PFSK-1 (cell line): ENCODE results near the gene ARFGEF2.

Source experiments
- FOXP2 ChIP-seq: optimal IDR thresholded peaks from 2 replicates; pipeline ENCODE3; 2011; ENCODE audit warnings: borderline replicate concordance, control low read depth, inconsistent platforms; ENCODE audit not compliant: insufficient read depth; ENCODE audit errors: extremely low read length, extremely low read depth
- POLR2AphosphoS5 ChIP-seq: IDR thresholded peaks from 2 replicates; pipeline ENCODE4 v1.6.1; 2012; ENCODE audit warnings: low read depth, mild to moderate bottlenecking, control low read depth, low read length, moderate library complexity
- SIN3A ChIP-seq: IDR thresholded peaks from 2 replicates; pipeline ENCODE4 v1.6.1; 2012; ENCODE audit warnings: mild to moderate bottlenecking, low read length, moderate library complexity, borderline replicate concordance; ENCODE audit not compliant: insufficient read depth
- TAF1 ChIP-seq: IDR thresholded peaks from 2 replicates; pipeline ENCODE4 v1.6.1; 2012; ENCODE audit warnings: low read length, control low read depth, borderline replicate concordance; ENCODE audit not compliant: insufficient read depth
- TF ChIP-seq, protein P1 (sequence below), 2 experiments: IDR thresholded peaks; 2 replicates each; pipeline versions ENCODE4 v1.6.1 to v1.8.0; 2011 to 2012; ENCODE audit warnings: low read depth in 2 of 2, low read length in 2 of 2, control low read depth in 1 of 2, inconsistent platforms in 1 of 2, mild to moderate bottlenecking in 1 of 2, moderate library complexity in 1 of 2; ENCODE audit not compliant: insufficient read depth in 1 of 2

The ARFGEF2 gene

GRCh38 chr20:49074521-49074920, 153.0 kb downstream of the ARFGEF2 start:
- TF ChIP-seq, protein P1, sequence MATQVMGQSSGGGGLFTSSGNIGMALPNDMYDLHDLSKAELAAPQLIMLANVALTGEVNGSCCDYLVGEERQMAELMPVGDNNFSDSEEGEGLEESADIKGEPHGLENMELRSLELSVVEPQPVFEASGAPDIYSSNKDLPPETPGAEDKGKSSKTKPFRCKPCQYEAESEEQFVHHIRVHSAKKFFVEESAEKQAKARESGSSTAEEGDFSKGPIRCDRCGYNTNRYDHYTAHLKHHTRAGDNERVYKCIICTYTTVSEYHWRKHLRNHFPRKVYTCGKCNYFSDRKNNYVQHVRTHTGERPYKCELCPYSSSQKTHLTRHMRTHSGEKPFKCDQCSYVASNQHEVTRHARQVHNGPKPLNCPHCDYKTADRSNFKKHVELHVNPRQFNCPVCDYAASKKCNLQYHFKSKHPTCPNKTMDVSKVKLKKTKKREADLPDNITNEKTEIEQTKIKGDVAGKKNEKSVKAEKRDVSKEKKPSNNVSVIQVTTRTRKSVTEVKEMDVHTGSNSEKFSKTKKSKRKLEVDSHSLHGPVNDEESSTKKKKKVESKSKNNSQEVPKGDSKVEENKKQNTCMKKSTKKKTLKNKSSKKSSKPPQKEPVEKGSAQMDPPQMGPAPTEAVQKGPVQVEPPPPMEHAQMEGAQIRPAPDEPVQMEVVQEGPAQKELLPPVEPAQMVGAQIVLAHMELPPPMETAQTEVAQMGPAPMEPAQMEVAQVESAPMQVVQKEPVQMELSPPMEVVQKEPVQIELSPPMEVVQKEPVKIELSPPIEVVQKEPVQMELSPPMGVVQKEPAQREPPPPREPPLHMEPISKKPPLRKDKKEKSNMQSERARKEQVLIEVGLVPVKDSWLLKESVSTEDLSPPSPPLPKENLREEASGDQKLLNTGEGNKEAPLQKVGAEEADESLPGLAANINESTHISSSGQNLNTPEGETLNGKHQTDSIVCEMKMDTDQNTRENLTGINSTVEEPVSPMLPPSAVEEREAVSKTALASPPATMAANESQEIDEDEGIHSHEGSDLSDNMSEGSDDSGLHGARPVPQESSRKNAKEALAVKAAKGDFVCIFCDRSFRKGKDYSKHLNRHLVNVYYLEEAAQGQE (IDR thresholded peaks at IDR 0.05; ENCODE audit: insufficient read depth in 1 of 2, low read depth in 2 of 2, low read length in 2 of 2), result no peak
- TF ChIP-seq SIN3A (no peak), TAF1 (no peak), POLR2AphosphoS5 (no peak), FOXP2 (no peak)

DNA sequence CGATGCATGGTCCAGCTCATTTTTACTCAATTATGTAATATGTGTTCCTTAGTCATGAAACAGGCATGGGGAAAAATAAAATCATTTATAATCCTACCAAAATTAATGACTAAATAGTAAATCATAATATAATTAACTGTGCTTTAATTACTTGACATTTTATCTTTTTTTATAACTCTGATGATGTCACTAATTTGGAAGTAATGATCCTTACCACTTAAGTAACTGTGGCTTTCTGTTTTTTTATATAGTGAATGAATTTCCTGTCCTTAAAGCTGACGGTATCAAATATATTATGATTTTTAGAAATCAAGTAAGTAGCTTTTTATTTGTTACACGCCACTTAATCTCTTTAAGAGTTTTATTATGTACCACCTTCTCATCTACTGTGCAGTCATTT, 156.8 kb downstream of the ARFGEF2 start:
- TF ChIP-seq TAF1 (no peak), SIN3A (no peak), FOXP2 (no peak), POLR2AphosphoS5 (no peak)
- TF ChIP-seq, protein P1 (IDR thresholded peaks at IDR 0.05; ENCODE audit: insufficient read depth in 1 of 2, low read depth in 2 of 2, low read length in 2 of 2), result no peak
